Upper lobe of right lung (tissue), 1 donor: ENCODE results near the gene BAG5. TPM values are rescaled to one million over a fixed set of nuclear protein-coding genes. Genes with fewer than 3 reads are reported as not detected.
"Not testable (repeated sequence)": the region's sequence is repeated elsewhere in the genome, so short reads cannot be mapped to it uniquely, and the experiment has no call there.

Experiments used
- ATAC-seq: fragments of 200-7000 bp; cut with Tn5 transposase; one replicate; pipeline ENCODE4 v1.9.1; 2020; ENCODE audit warnings: mild to moderate bottlenecking, moderate library complexity
- DNase-seq: peaks from one replicate; pipeline ENCODE4 v3.0.0-alpha.2; 2020
- H3K27ac ChIP-seq: fragments of 200-600 bp; one replicate; pipeline ENCODE4 v1.8.0; 2022
- H3K27me3 ChIP-seq: fragments of 200-600 bp; one replicate; pipeline ENCODE4 v1.8.0; 2022; ENCODE audit warnings: mild to moderate bottlenecking
- H3K36me3 ChIP-seq: fragments of 200-600 bp; one replicate; pipeline ENCODE4 v1.8.0; 2022
- H3K4me1 ChIP-seq: fragments of 200-600 bp; one replicate; pipeline ENCODE4 v1.8.0; 2022
- H3K4me3 ChIP-seq: fragments of 200-600 bp; one replicate; pipeline ENCODE4 v1.8.0; 2022; ENCODE audit warnings: mild to moderate bottlenecking
- H3K9me3 ChIP-seq: fragments of 200-600 bp; one replicate; pipeline ENCODE4 v1.8.0; 2022
- intact Hi-C: fragments of 100-400 bp; cut with DNase I; formaldehyde crosslinking; loops from one replicate; pipeline ENCODE4 v1.11.0; 2022
- long read RNA-seq: library from polyadenylated mRNA; unstranded; transcript quantifications from one replicate; pipeline ENCODE4 v2.0.0, GENCODE V29; 2021
- total RNA-seq: library from RNA; stranded (reverse); fragmentation: NEBNext Ultra II Directional; extraction: Animal tissue kit (Norgen Biotek cat#: 25700); gene quantifications from one replicate; pipeline ENCODE4 v1.2.1, GENCODE V29; 2021
- TF ChIP-seq, protein P1 (sequence below): fragments of 200-600 bp; IDR thresholded peaks from one replicate; pipeline ENCODE4 v1.8.0; 2022; ENCODE audit warnings: antibody characterized with exemption
- donor health status: DM: no; HTN: yes; CAD: no; lungs with severe emphysema.

BAG5 gene, protein sequence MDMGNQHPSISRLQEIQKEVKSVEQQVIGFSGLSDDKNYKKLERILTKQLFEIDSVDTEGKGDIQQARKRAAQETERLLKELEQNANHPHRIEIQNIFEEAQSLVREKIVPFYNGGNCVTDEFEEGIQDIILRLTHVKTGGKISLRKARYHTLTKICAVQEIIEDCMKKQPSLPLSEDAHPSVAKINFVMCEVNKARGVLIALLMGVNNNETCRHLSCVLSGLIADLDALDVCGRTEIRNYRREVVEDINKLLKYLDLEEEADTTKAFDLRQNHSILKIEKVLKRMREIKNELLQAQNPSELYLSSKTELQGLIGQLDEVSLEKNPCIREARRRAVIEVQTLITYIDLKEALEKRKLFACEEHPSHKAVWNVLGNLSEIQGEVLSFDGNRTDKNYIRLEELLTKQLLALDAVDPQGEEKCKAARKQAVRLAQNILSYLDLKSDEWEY
- 33.0 TPM for total RNA-seq
- long read RNA-seq, full-length matches to known transcripts = 59 of 68 reads
- long read RNA-seq, partial matches to known transcripts = 0 of 68 reads
- long read RNA-seq, other reads (novel, unspliced or antisense) = 9 of 68 reads

DNA sequence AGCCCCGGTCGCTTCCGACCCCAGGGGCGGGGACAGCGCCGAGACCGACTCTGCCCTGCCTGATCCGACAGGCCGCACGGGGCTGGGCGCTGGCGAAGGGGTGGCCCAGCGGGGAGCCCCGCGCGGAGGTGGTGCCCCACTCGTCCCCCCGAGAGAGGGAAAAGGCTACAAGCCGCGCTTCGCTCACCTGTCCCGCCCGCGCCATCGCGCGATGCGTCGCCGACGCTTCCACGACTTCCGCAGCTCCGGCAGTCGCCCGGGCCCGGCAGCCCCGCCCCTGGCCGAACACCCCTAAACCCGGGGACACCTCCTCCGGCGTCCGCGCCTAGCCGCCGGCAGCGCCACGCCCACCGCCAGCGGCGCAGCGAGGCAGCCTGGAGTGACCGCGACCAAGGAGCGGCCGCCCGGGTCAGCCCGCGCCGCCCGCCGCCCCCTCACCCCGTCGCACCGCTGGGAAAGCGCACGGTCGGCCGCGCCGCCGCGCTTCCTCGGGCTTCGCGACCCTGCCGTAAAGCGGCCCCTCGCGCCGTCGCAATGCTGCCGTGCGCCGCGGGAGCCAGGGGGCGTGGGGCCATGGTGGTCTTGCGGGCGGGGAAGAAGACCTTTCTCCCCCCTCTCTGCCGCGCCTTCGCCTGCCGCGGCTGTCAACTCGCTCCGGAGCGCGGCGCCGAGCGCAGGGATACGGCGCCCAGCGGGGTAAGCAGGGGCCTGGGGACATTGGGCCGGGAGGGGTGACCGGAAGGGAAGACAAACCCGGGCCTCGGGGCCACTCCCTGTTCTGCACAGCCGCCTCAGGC is at the start of gene BAG5, which contains the start of gene COA8:
Gene BAG5 (minus strand): TSS at position 229 of the 797 bp plus-strand sequence. CDS start 1,493 bp downstream, outside the sequence.
Gene COA8 (plus strand): TSS at position 532 of the 797 bp plus-strand sequence. CDS start 42 bp downstream, at position 574.
- Histone ChIP-seq H3K4me1 (peaks cover 55% of the 10 kb centered on the region), H3K9me3 (no peaks in the 10 kb centered on the region), H3K27ac (peak within 1 kb of the TSS; percentile 97), H3K4me3 (peak within 1 kb of the TSS; percentile 87), H3K36me3 (peaks cover 33% of the 10 kb centered on the region), H3K27me3 (no peaks in the 10 kb centered on the region)
- intact Hi-C loops = no loop called here
- TF ChIP-seq, protein P1, sequence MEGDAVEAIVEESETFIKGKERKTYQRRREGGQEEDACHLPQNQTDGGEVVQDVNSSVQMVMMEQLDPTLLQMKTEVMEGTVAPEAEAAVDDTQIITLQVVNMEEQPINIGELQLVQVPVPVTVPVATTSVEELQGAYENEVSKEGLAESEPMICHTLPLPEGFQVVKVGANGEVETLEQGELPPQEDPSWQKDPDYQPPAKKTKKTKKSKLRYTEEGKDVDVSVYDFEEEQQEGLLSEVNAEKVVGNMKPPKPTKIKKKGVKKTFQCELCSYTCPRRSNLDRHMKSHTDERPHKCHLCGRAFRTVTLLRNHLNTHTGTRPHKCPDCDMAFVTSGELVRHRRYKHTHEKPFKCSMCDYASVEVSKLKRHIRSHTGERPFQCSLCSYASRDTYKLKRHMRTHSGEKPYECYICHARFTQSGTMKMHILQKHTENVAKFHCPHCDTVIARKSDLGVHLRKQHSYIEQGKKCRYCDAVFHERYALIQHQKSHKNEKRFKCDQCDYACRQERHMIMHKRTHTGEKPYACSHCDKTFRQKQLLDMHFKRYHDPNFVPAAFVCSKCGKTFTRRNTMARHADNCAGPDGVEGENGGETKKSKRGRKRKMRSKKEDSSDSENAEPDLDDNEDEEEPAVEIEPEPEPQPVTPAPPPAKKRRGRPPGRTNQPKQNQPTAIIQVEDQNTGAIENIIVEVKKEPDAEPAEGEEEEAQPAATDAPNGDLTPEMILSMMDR = no peak
- DNase-seq (peak; percentile 95), ATAC-seq (peak; percentile 91)

DNA sequence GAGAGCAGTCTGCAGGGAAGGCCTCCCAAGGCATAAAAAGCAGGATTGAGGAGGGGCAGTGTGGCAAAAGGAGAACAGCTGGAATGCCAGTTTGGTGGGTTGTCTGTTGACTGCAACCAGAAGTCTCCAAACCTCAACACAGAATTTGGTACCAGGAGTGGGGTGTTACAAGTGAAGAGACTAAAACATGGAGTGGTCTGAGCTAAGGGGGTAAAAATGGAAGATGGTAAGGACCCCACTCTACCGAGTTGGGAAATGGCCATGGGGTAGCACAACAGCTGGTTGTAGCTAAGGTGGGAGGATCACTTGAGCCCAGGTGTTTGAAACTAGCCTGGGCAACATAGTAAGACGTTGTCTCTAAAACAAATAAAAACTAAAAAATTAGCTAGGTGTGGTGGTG is 48.8 kb upstream of the BAG5 start:
- no peak overlapping the region for H3K4me3 ChIP-seq
- ATAC-seq = no peak
- H3K27ac ChIP-seq = no peak overlapping the region
- H3K27me3 ChIP-seq = no peaks in the 10 kb centered on the region
- no peaks in the 10 kb centered on the region for H3K36me3 ChIP-seq
- intact Hi-C loops = no loop called here
- H3K4me1 ChIP-seq = peaks cover 17% of the 10 kb centered on the region
- DNase-seq = no peak
- TF ChIP-seq, protein P1 = no peak
- H3K9me3 ChIP-seq = no peaks in the 10 kb centered on the region

DNA sequence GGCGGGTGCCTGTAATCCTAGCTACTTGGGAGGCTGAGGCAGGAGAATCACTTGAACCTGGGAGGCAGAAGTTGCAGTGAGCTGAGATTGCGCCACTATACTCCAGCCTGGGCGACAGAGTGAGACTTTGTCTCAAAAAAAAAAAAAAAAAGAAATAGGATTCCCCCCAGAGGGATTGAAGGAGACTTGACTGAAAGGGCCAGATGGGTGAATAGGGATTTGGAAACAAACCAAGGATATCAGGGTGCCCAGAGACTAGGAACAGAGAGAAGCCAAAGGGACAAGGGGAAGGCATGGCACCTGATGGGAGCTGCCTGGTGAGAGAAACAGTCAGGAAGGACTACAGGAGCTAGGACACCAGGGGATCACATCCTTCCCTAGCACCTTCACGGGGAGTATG is 46.6 kb upstream of the BAG5 start:
- H3K27me3 ChIP-seq, H3K9me3 ChIP-seq, intact Hi-C loops, H3K36me3 ChIP-seq, H3K27ac ChIP-seq, ATAC-seq, DNase-seq, H3K4me3 ChIP-seq: not testable (repeated sequence)
- H3K4me1 ChIP-seq = peaks cover 17% of the 10 kb centered on the region

DNA sequence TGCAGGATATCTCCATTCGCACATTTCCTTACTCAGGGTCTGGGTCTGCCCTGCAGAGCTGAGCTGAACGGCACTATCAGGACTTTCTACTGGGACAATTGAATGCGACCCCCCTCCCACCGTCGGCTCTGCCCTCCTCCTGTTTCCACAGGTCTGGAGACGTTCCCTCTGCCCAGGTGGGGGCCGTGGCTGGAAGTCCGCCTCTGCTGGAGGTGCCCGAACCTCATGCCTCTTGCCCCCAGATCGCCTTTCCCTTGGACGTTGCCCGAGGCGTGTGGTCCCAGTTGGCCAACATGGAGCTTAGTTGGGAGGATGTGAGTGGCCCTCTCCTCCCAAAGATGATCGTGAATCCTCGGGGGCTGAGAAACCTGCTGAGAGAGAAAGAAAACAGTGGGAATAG is 45.4 kb upstream of the BAG5 start:
- H3K27me3 ChIP-seq = no peaks in the 10 kb centered on the region
- TF ChIP-seq, protein P1 = no peak
- peaks cover 17% of the 10 kb centered on the region for H3K4me1 ChIP-seq
- peak overlapping the region; percentile 17 for H3K4me3 ChIP-seq
- no peaks in the 10 kb centered on the region for H3K9me3 ChIP-seq
- intact Hi-C loops = no loop called here
- DNase-seq (no peak), ATAC-seq (peak; percentile 3)
- H3K36me3 ChIP-seq = no peaks in the 10 kb centered on the region
- H3K27ac ChIP-seq = no peak overlapping the region

DNA sequence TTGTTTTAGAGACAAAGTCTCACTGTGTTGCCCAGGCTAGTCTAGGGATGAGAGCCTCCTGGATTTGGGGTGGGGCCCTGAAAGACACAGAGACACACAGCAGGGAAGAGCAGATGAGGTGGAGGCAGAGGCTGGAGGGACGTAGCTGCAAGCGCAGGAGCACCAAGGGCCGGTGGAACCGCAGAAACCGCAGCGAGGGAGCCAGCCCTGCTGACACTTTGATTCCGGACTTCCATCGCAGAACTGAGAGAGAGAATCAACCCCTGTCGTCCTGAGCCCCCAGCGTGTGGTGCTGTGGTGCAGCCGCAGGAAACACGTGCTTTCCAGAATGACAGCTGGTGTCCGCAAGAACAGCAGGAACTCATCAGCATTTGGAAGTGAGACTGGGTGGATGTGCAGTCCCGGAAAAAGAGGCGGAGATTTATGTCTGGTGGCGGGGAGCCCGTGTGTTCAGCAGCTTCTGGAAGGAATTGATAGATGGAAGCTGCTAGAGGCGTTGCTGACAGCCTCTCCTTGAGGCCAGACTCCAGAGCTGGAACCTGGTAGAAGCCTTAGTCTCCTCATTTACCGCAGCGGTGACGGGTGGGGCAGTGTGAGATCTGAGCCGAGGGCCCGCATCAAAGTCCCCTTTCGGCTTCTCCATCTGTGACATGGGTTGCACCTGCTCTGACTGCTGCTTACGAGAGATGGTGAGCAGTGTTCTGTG is 44.7 kb upstream of the BAG5 start:
- peak; percentile 90 for ATAC-seq

More for the DNA sequence above, 44.7 kb upstream of the BAG5 start:
- TF ChIP-seq, protein P1 = peak; percentile 36
- Histone ChIP-seq H3K36me3 (no peaks in the 10 kb centered on the region), H3K27me3 (no peaks in the 10 kb centered on the region), H3K9me3 (no peaks in the 10 kb centered on the region), H3K4me1 (peaks cover 17% of the 10 kb centered on the region), H3K4me3 (peak overlapping the region; percentile 17), H3K27ac (no peak overlapping the region)
- intact Hi-C loops = no loop called here
- peak; percentile 69 for DNase-seq
